ENCODE measurements around the gene TMEM116. TPM values are rescaled to one million over a fixed set of nuclear protein-coding genes. Genes with fewer than 3 reads are reported as not detected.

Gene TMEM116
- total RNA-seq: 3.8 and 9.0 TPM in 2 replicates

DNA sequence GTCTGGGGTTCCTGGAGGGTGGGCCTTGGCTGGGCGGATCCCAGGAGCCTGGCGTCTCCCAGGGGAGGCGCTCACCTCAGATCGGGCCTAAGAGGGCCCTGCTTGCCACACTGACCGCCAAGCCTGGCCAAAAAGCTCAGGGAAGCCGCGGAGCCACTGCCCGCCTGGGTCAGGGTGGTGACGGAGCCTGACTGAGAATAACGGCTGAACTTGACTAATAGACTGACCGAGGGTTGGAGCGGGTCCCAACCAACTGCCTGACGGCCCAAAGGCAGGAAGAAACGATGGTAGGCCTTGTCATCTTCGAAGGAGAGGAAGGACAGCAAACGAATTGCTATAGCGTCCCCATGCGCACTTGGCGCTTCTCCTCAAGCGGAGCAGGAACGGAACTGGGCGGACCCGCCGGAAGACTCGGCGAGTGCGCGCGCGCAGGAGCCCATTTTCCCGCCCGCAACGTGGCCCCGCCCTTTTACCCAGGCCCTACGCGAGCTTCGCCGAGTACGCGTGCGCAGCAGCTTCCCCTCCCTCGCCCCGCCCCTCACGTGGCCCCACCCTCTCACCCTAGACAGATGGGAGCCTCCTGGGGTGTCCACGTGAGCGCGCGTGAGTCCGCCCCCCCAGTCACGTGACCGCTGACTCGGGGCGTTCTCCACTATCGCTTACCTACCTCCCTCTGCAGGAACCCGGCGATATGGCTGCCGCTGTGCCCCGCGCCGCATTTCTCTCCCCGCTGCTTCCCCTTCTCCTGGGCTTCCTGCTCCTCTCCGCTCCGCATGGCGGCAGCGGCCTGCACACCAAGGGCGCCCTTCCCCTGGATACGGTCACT lies at the start of gene TMEM116, which contains the start of gene ERP29:
Gene TMEM116, minus strand, starts transcription at position 391 of the 826 bp plus-strand sequence. CDS start 7,895 bp downstream, outside the sequence.
Gene ERP29, plus strand, starts transcription at position 652 of the 826 bp plus-strand sequence. Its CDS starts 40 bp downstream, at position 692.

Small RNA genes within 50 kb of the gene (small RNA-seq; reads per million reads assigned to genes)
- gene AC004024.1 (not detected), gene MIR3657 (0.29 reads per million, percentile 5 among the genes with 10 or more reads in this experiment)

Other genes with a start within 250 kb of the TMEM116 start
- 6.2 and 6.3 TPM in 2 replicates for gene ALDH2, start 246.2 kb downstream of the TMEM116 start, total RNA-seq
- gene MAPKAPK5, start 170.9 kb downstream of the TMEM116 start, total RNA-seq: 24.3 and 34.2 TPM in 2 replicates
- 34.1 and 64.4 TPM in 2 replicates for gene ERP29, start 261 bp upstream of the TMEM116 start, total RNA-seq
- gene NAA25, start 95.6 kb upstream of the TMEM116 start, total RNA-seq: 16.4 and 18.1 TPM in 2 replicates
- gene TRAFD1, start 112.4 kb upstream of the TMEM116 start, total RNA-seq: 31.8 and 40.0 TPM in 2 replicates